GM12878 (cell line): ENCODE data around the gene GARIN5B. TPM values are rescaled to one million over a fixed set of nuclear protein-coding genes. Genes with fewer than 3 reads are reported as not detected.

Source experiments
- ATAC-seq: fragments of 200-7000 bp; cut with Tn5 transposase; 3 replicates; pipeline ENCODE4 v1.9.1; 2020; ENCODE audit warnings: mild to moderate bottlenecking, moderate library complexity
- BruUV-seq: library from RNA; stranded (reverse); fragments of 400-500 nt; replicated peaks from 2 replicates; lab custom pipeline; 2021; lab: Mats Ljungman, UMichigan
- CTCF ChIA-PET: fragments of 300-600 bp; sonication (Branson Sonifier 250); formaldehyde crosslinking; extraction: SDS; loops from one replicate; lab custom pipeline; 2021; ENCODE audit warnings: inconsistent platforms; lab: Yijun Ruan, JAX
- POLR2A ChIA-PET: fragments of 350-600 bp; formaldehyde crosslinking; extraction: SDS; loops from one replicate; lab custom pipeline; 2021; ENCODE audit warnings: inconsistent platforms; lab: Charles Lee
- RAD21 ChIA-PET: fragments of 300-600 bp; sonication (Branson Sonifier 250); formaldehyde crosslinking; loops from one replicate; lab custom pipeline; 2023; ENCODE audit warnings: antibody characterized with exemption; ENCODE audit not compliant: unreplicated experiment; lab: Charles Lee
- SMC1A ChIA-PET: fragments of 300-600 bp; sonication (Branson Sonifier 250); formaldehyde crosslinking; loops from one replicate; lab custom pipeline; 2023; ENCODE audit not compliant: unreplicated experiment, uncharacterized antibody; lab: Charles Lee
- DNase-seq: peaks from one replicate; pipeline ENCODE4 v3.0.0-alpha.2; 2011; ENCODE audit warnings: low read depth, low spot score
- FAIRE-seq: peaks from 3 replicates; lab custom pipeline; 2011; peaks lifted over from hg19 to GRCh38; lab: Jason Lieb, UNC
- H2AFZ ChIP-seq: 2 replicates; pipeline ENCODE4 v1.6.0; 2011; ENCODE audit warnings: low read depth, low read length, control low read depth; ENCODE audit not compliant: control insufficient read depth
- H3K27ac ChIP-seq: 2 replicates; pipeline ENCODE4 v1.5.1; 2011; ENCODE audit warnings: control low read depth; ENCODE audit not compliant: control insufficient read depth, insufficient read depth
- H3K27me3 ChIP-seq, 2 experiments: replicated peaks in 1 of 2; 2 replicates each; pipeline versions ENCODE4 v1.6.0 to v1.6.1; 2011; ENCODE audit warnings: low read length in 1 of 2; ENCODE audit not compliant: control insufficient read depth in 2 of 2, insufficient read depth in 2 of 2
- H3K36me3 ChIP-seq, 2 experiments: 2 replicates each; pipeline ENCODE4 v1.5.1; 2011; ENCODE audit warnings: low read length in 1 of 2; ENCODE audit not compliant: control insufficient read depth in 2 of 2, insufficient read depth in 2 of 2
- H3K4me1 ChIP-seq: 2 replicates; pipeline ENCODE4 v1.6.1; 2011; ENCODE audit warnings: mild to moderate bottlenecking, low read length, moderate library complexity, mixed read lengths; ENCODE audit not compliant: control insufficient read depth, insufficient read depth
- H3K4me2 ChIP-seq: 2 replicates; pipeline ENCODE4 v1.6.0; 2011; ENCODE audit warnings: control low read depth; ENCODE audit not compliant: control insufficient read depth, insufficient read depth
- H3K4me3 ChIP-seq: fragments of 200-600 bp; sonication (generic); 2 replicates; pipeline ENCODE4 v1.5.1; 2016
- H3K79me2 ChIP-seq: 2 replicates; pipeline ENCODE4 v1.6.0; 2011; ENCODE audit warnings: low read length; ENCODE audit not compliant: control insufficient read depth, insufficient read depth
- H3K9ac ChIP-seq: 2 replicates; pipeline ENCODE4 v1.8.0; 2011; ENCODE audit warnings: low read length, control low read depth, mixed read lengths; ENCODE audit not compliant: control insufficient read depth, insufficient read depth
- H3K9me3 ChIP-seq: replicated peaks from 3 replicates; pipeline ENCODE4 v1.5.1; 2011; ENCODE audit warnings: mild to moderate bottlenecking, low read length; ENCODE audit not compliant: control insufficient read depth, insufficient read depth
- H4K20me1 ChIP-seq: 2 replicates; pipeline ENCODE4 v1.6.0; 2011; ENCODE audit not compliant: control insufficient read depth, insufficient read depth
- BCL11A ChIP-seq: IDR thresholded peaks from 2 replicates; pipeline ENCODE4 v1.6.1; 2011; ENCODE audit warnings: low read depth, low read length
- BCLAF1 ChIP-seq: fragments of 450-650 bp; IDR thresholded peaks from 2 replicates; pipeline ENCODE4 v1.6.1; 2017; ENCODE audit warnings: antibody characterized with exemption, mild to moderate bottlenecking, moderate library complexity
- BMI1 ChIP-seq: fragments of 450-650 bp; IDR thresholded peaks from 2 replicates; pipeline ENCODE4 v1.6.1; 2016; ENCODE audit warnings: mild to moderate bottlenecking, moderate library complexity, borderline replicate concordance
- CBFB ChIP-seq: IDR thresholded peaks from 2 replicates; pipeline ENCODE4 v1.6.1; 2016; ENCODE audit warnings: antibody characterized with exemption, low read depth
- CHD2 ChIP-seq: IDR thresholded peaks from 2 replicates; pipeline ENCODE4 v1.6.1; 2011; ENCODE audit warnings: low read depth, low read length, improper control_type of control experiment, borderline replicate concordance
- EGR1 ChIP-seq, 2 experiments: IDR thresholded peaks; 1 replicate in 1 of 2; 2 replicates in 1 of 2; pipeline ENCODE4 v1.6.1; 2011 to 2012; ENCODE audit warnings: low read depth in 2 of 2, low read length in 2 of 2, borderline replicate concordance in 1 of 2, mild to moderate bottlenecking in 1 of 2, moderate library complexity in 1 of 2
- NR2C2 ChIP-seq: IDR thresholded peaks from 2 replicates; pipeline ENCODE4 v1.6.1; 2011; ENCODE audit warnings: borderline replicate concordance, low read depth; ENCODE audit not compliant: control insufficient read depth, insufficient read length
- PAX5 ChIP-seq: IDR thresholded peaks from 2 replicates; pipeline ENCODE4 v1.6.1; 2011; ENCODE audit warnings: low read depth, low read length, borderline replicate concordance
- PML ChIP-seq: IDR thresholded peaks from 2 replicates; pipeline ENCODE4 v1.6.1; 2012; ENCODE audit warnings: low read length, inconsistent platforms
- RCOR1 ChIP-seq: conservative IDR thresholded peaks from 2 replicates; pipeline ENCODE4 v1.6.1; 2012; ENCODE audit warnings: low read depth, low read length, improper control_type of control experiment
- SMARCA5 ChIP-seq: fragments of 450-650 bp; IDR thresholded peaks from 2 replicates; pipeline ENCODE4 v1.6.1; 2017; ENCODE audit warnings: mild to moderate bottlenecking
- SREBF1 ChIP-seq: IDR thresholded peaks from 2 replicates; pipeline ENCODE4 v1.6.1; 2012; ENCODE audit warnings: mild to moderate bottlenecking, low read length
- STAT1 ChIP-seq: fragments of 450-650 bp; conservative IDR thresholded peaks from 2 replicates; pipeline ENCODE4 v1.6.1; 2014; ENCODE audit warnings: antibody characterized with exemption, mild to moderate bottlenecking
- STAT3 ChIP-seq: IDR thresholded peaks from 2 replicates; pipeline ENCODE4 v1.6.1; 2011; ENCODE audit warnings: low read depth, low read length, improper control_type of control experiment
- TCF3 ChIP-seq: IDR thresholded peaks from 2 replicates; pipeline ENCODE4 v1.6.1; 2012; ENCODE audit warnings: low read depth, mild to moderate bottlenecking, low read length, borderline replicate concordance; ENCODE audit not compliant: insufficient read depth
- TCF7 ChIP-seq: IDR thresholded peaks from 2 replicates; pipeline ENCODE4 v1.6.1; 2014; ENCODE audit warnings: antibody characterized with exemption, borderline replicate concordance
- ZNF687 ChIP-seq: fragments of 450-650 bp; IDR thresholded peaks from 2 replicates; pipeline ENCODE4 v1.6.1; 2017; ENCODE audit warnings: mild to moderate bottlenecking, moderate library complexity
- WGBS: methylation state at CpG from one replicate; pipeline ENCODE4 v1.1.6; 2016; ENCODE audit warnings: low lambda C conversion rate; ENCODE audit not compliant: insufficient replicate concordance, insufficient coverage; ENCODE audit errors: missing lambda C conversion rate; 5-methylcytosine and 5-hydroxymethylcytosine counted together
- in situ Hi-C: fragments of 300-500 bp; cut with MboI; formaldehyde crosslinking; loops from 9 replicates; pipeline ENCODE4 v1.14.3; 2018; ENCODE audit warnings: mixed read lengths
- intact Hi-C: fragments of 100-400 bp; cut with micrococcal nuclease; formaldehyde crosslinking; loops from one replicate; pipeline ENCODE4 v1.14.2; 2022; ENCODE audit not compliant: unreplicated experiment
- polyA plus RNA-seq, 11 experiments: library from polyadenylated mRNA; depleted of rRNA in 4 of 11; unstranded in 6 of 11; stranded (reverse) in 5 of 11; fragments of >200 nt; fragmentation: Nextera tagmentation in 4 of 11; fragmentation: Illumina TruSeq in 1 of 11; extraction: Ambion mirVana in 4 of 11; extraction: Trizol in 1 of 11; gene quantifications; 1 replicate in 1 of 11; 2 replicates in 10 of 11; pipeline versions ENCODE4 v1.2.1 to v1.2.3, GENCODE V29; 2011 to 2016; ENCODE audit warnings: inconsistent platforms in 2 of 11, missing spikeins in 2 of 11, low read depth in 1 of 11
- total RNA-seq, 4 experiments: library from RNA; depleted of rRNA in 3 of 4; stranded (reverse); fragments of >200 nt in 3 of 4; fragmentation: Illumina TruSeq in 1 of 4; extraction: Trizol in 1 of 4; gene quantifications; 2 replicates each; pipeline versions ENCODE4 v1.2.1 to v1.2.3, GENCODE V29; 2013 to 2021
- TF ChIP-seq, protein P1 (sequence below): fragments of 450-650 bp; IDR thresholded peaks from 2 replicates; pipeline ENCODE4 v1.6.1; 2017; ENCODE audit warnings: low read depth, mild to moderate bottlenecking, moderate library complexity

Gene GARIN5B
- total and polyA plus RNA-seq, 10 of the 15 experiments (the other 5 are each of a cell fraction or from before 2014, with no cell fraction given): not detected

- ChIA-PET POLR2A (no interaction called here), SMC1A (no interaction called here), RAD21 (no interaction called here), CTCF (no interaction called here)
- H3K79me2 ChIP-seq: peaks cover 7% of the 10 kb centered on the region
- no peak overlapping the region for H3K4me3 ChIP-seq
- no peaks in the 10 kb centered on the region for H3K9me3 ChIP-seq
- in situ Hi-C loops: no loop called here
- ATAC-seq (no peak), DNase-seq (no peak), FAIRE-seq (no peak)
- no peak overlapping the region for H3K9ac ChIP-seq
- H3K36me3 ChIP-seq: no peaks in the 10 kb centered on the region; a peak in 1 of 4 replicates
- H3K27ac ChIP-seq: no peak overlapping the region
- intact Hi-C loops: no loop called here
- H3K4me2 ChIP-seq: no peak overlapping the region
- H4K20me1 ChIP-seq: no peaks in the 10 kb centered on the region
- no TSS peak for BruUV-seq
- no peak overlapping the region for H2AFZ ChIP-seq
- H3K27me3 ChIP-seq: no peaks in the 10 kb centered on the region
- WGBS: 91% methylated on average over 9 of the region's 9 CpGs
- peaks cover 4% of the 10 kb centered on the region; the same call in 1 of the 2 replicates for H3K4me1 ChIP-seq
- TF ChIP-seq CHD2 (no peak), BCLAF1 (no peak), ZNF687 (no peak), BMI1 (no peak), PML (no peak), SMARCA5 (no peak), TCF7 (no peak), RCOR1 (no peak), NR2C2 (no peak), PAX5 (no peak), CBFB (no peak), BCL11A (no peak), TCF3 (no peak), STAT3 (no peak), EGR1 (IDR thresholded peaks at IDR 0.05; ENCODE audit: borderline replicate concordance in 1 of 2, low read depth in 2 of 2, low read length in 2 of 2) (no peak), SREBF1 (no peak), STAT1 (no peak)
- TF ChIP-seq, protein P1, sequence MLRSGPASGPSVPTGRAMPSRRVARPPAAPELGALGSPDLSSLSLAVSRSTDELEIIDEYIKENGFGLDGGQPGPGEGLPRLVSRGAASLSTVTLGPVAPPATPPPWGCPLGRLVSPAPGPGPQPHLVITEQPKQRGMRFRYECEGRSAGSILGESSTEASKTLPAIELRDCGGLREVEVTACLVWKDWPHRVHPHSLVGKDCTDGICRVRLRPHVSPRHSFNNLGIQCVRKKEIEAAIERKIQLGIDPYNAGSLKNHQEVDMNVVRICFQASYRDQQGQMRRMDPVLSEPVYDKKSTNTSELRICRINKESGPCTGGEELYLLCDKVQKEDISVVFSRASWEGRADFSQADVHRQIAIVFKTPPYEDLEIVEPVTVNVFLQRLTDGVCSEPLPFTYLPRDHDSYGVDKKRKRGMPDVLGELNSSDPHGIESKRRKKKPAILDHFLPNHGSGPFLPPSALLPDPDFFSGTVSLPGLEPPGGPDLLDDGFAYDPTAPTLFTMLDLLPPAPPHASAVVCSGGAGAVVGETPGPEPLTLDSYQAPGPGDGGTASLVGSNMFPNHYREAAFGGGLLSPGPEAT: no peak
Measured at GRCh38 chr19:55344444-55344843, 18.6 kb downstream of the GARIN5B start.
